DND-41 (cell line): ENCODE results near the gene PADI4.

ENCODE experiments used
- EZH2 ChIP-seq: IDR thresholded peaks from 3 replicates; pipeline ENCODE4 v1.6.1; 2012; ENCODE audit warnings: borderline replicate concordance, low read depth, mild to moderate bottlenecking, moderate library complexity, low read length, inconsistent platforms; ENCODE audit not compliant: severe bottlenecking
- TF ChIP-seq, protein P1 (sequence below): IDR thresholded peaks from 2 replicates; pipeline ENCODE4 v1.5.1; 2012; ENCODE audit warnings: borderline replicate concordance, low read length, moderate library complexity, mild to moderate bottlenecking; ENCODE audit not compliant: poor library complexity, severe bottlenecking; ENCODE audit errors: extremely low read depth

DNA sequence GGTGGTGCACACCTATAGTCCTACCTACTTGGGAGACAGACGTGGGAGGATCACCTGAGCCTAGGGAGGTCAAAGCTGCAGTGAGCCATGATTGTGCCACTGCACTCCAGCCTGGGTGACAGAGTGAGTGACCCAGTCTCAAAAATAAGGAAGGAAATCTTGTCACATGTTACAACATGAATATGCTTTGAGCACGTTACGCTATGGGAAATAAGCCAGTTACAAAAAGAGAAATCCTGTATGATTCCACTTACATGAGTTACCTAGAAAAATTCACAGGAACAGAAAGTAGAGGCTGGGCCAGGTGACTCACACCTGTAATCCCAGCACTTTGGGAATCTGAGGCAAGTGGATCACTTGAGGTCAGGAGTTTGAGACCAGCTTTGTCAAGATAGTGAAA is 57.3 kb downstream of the PADI4 start:
- TF ChIP-seq, protein P1, sequence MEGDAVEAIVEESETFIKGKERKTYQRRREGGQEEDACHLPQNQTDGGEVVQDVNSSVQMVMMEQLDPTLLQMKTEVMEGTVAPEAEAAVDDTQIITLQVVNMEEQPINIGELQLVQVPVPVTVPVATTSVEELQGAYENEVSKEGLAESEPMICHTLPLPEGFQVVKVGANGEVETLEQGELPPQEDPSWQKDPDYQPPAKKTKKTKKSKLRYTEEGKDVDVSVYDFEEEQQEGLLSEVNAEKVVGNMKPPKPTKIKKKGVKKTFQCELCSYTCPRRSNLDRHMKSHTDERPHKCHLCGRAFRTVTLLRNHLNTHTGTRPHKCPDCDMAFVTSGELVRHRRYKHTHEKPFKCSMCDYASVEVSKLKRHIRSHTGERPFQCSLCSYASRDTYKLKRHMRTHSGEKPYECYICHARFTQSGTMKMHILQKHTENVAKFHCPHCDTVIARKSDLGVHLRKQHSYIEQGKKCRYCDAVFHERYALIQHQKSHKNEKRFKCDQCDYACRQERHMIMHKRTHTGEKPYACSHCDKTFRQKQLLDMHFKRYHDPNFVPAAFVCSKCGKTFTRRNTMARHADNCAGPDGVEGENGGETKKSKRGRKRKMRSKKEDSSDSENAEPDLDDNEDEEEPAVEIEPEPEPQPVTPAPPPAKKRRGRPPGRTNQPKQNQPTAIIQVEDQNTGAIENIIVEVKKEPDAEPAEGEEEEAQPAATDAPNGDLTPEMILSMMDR, result no peak
- no peak for TF ChIP-seq EZH2
